DMS153 treated with DMSO at 0.1 percent for 48 hours (cell line): ENCODE results near the gene PIK3C2G.
A peak's percentile ranks its signal among the peaks of the same experiment; 100 is the strongest.
"Not testable (repeated sequence)": the region's sequence is repeated elsewhere in the genome, so short reads cannot be mapped to it uniquely, and the experiment has no call there.

ENCODE experiments used
- DNase-seq: peaks from one replicate; lab custom pipeline; 2025; ENCODE audit not compliant: unreplicated experiment; lab: John Stamatoyannopoulos, UW

Gene PIK3C2G

GRCh38 chr12:18461758-18462157 is 200.4 kb downstream of the PIK3C2G start:
- DNase-seq, result no peak

DNA sequence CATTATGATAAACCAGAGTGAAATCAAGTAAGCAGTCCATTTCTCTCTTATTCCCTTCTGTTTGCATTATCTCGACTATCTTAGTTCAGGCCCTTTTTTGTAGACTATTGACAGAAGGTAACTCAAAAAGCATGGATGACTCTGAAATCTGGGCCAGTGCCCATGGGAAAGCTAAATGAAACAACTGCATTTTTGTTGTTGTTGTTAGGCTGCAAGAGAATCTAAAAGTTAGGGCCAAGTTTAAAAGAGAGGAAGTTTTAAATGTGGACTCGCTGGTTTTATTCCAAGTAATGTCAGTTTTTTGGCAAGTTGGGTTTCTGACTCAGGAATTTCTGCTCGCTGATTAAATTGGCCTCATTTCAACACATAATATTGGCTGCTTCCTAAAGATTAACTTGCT is 201.1 kb downstream of the PIK3C2G start:
- DNase-seq, result no peak

DNA sequence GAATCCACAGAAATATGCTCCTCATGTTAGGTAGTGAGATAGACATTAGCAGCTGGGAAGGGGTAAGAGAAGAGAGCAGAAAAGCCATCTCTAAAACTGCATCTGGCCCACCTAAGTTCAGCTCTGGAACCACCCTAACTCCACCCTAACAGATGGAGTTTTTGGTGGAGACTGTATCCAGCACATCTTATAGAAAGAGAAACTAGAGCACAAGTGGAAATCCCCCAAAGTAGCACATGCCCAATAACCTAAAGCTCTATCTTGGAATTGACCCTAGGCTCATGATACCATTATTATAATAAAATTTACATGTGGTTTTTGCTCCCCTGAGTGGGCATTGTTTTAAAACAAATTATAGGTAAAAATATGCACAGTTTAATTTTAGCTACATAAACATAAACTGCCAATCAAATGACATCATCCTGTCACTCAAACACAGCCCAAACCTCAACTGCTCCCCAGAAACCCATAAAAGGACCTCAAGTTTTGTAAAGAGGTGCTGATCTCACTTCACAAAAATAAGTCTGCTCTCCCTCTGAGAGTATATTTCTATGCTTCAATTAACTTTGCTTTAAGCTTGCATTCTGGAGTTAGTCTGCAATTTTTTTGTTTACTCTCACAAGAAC is 206.4 kb downstream of the PIK3C2G start:
- no peak for DNase-seq

DNA sequence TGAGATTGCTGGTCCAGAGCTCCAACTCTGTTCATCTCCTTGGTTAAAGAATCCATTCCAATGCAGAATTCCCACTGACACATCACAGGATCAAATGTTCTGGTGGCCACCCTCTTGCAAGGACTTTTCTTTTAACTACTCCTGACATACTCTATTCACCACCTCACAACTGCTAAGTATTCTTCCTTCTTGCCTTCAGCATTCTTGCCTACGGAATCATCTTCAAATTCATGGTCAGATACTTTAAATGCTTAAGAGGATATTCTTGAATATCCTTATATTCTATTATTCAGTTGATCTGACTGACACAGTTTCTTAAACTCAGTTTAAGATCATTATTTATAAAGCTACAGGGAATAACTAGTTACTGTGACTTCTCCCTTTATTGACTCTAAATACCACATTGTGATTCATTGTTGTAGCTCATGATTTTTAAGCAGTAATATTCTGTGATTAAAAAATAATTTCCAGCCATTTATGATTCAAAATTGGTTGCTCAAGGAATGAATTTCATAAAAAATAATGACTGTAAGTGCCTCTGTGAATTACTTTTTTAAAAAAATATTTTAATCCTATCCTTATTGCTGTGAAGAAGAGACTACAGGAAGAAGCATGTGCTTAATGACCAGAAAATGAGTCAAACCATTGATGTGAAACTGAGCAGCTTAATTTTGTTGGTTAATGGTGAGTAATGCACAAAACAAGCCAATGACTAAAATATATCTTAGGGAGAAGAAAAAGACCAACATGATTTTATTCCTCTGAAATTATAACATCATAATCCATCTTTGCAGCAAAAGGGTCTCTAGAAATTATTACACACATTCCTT is 207.1 kb downstream of the PIK3C2G start:
- no peak for DNase-seq

DNA sequence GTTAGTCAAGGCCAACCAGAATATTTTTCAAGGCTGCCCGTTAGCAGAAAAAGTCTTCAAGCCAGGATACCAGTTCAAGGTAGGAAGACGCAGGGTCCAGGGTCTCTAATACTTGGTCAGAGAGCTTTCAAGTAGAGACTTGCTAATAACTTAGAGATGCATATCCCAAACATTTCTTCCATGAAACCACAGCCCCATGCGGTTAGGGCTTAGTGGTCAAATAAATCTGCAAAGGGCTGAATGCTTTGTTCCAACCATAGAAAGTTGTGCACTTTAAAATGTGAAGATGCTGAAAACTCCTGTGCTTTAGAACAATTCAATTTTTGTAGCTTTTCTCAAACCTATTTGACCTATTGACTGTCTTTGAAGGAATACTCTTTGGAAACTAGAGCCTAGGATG is 208.9 kb downstream of the PIK3C2G start:
- DNase-seq, result no peak

DNA sequence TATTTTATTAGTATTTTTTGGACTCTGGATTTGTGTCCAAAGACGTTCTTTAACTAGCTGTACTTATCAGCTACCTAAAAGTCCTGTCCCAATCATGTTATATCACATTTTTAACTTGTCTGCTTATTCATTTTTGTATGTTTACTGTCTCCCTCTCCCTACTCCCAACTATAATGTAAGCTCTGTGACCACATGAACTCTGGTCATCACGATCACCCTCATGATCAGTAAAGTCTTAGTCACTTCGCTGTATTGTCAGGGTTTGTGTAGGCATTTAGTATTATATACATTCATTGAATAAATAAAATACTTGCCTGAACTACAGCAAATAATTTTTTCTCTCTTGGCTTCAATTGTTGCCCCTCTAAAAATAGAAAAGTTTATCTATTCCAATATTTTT is 211.0 kb downstream of the PIK3C2G start:
- no peak for DNase-seq

DNA sequence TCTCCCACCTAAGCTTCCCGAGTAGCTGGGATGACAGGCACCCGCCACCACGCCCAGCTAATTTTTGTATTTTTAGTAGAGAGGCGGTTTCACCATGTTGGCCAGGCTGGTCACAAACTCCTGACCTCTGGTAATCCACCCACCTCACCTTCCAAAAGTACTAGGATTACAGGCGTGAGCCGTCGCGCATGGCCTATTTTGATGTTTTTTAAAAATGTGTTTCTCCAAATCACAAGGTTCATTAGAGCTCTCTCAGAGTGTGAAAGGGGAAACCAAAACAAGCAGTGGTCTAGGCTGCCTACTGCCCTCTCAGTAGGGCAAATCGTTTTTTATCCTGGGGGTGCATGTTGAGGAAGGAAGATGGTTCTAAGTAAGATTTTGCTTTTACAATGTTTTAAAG is 211.5 kb downstream of the PIK3C2G start:
- no peak for DNase-seq

- DNase-seq, result no peak
Measured at GRCh38 chr12:18476861-18477260, 215.5 kb downstream of the PIK3C2G start.

DNA sequence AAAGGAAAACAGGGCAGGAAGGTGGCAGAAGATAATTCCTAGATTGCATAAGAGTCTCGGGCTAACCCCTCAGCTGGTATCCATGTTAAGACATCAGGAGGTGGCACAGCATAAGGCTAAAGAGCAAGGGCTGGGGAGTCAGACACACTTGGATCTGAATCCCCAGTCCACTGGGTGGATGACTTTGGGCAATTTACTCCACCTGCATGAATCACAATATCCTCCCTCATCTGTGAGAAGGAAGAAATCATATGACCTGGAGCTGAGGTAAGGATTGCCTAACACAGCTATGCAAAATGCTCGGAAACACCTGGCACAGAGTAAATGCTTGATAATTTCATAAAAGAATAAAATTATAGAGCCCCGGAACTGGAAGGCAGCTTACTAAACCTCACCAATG is 217.9 kb downstream of the PIK3C2G start:
- no peak for DNase-seq

GRCh38 chr12:18482601-18483120 is 221.3 kb downstream of the PIK3C2G start:
- no peak for DNase-seq

DNA sequence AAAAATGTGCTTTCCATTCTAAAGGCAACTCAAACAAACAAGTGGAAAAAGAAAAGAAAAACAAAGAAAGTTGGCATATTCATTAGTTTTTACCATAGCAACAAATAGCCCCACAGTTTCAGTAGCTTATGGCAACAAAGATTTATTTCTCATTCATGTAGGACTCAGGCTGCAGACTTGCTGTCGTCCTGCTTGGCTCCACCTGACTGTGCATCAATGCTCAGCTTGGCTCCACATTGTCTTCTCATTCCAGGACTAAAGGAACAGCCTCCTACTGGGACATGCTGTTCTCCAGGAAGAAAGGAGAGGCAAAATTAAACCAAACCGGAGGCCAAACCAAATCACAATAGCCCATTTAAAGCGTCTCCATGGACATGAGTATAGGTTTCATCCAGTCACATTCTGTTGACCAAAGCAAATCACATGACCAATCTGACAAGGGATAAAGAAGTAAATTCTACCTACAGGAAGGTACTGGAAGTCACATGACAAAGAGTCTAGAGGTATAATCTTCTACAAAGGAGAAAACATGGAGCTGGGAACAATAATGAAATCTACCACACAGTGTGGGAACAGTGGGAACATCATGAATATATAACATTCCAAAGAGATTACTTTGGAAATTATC is 222.5 kb downstream of the PIK3C2G start:
- DNase-seq, result no peak

DNA sequence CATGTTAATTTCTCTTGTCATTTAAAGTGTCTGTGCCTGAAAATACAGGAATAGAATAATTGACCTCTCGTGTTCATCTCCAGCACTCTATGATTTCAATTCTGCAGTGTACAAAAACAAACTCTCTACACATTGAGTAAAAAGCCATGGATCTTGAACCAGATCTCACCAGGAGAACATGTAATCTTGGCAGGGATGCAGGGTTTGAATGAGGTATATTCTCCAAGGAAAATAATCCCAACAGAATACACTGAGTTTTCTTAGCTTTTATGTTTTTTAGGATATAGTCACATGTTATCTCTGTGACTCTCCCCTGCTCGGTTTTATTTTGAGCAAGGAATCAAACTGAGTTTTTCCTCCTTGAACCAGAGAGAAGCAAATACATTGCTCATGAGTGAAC is 224.7 kb downstream of the PIK3C2G start:
- DNase-seq, result no peak

- DNase-seq, result no peak
Measured at GRCh38 chr12:18487509-18487908, 226.2 kb downstream of the PIK3C2G start.

DNA sequence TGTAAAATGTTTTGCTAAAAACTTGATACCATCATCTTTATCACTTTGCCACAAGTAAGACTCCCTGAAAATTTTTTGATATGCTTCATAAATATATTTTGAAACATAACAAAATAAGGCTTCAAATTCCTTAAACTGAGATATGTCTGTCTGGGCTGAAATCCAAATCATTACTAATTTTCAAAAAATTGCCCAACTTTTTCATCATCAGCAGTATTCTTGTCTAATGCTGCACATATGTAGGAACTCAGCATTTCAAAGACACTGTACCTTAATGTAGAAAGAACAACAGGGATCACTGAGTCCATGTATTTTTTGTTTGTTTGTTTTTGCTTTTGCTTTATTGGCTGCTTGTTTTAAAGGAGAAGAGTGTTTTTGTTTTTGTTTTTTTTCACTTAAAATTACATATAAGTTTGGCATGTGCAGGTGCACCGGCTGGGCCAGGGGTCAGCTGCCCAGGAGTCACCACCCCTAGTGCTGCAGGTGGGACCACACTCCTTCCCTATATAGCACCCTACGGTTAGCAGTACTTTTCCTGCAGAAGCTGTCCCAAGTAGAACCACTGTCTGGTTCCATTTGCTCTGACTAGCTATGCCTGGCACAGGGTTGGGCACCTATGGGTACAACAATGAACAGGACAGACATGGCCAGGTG is 231.2 kb downstream of the PIK3C2G start:
- no peak for DNase-seq

- no peak for DNase-seq
Measured at GRCh38 chr12:18496156-18496555, 234.8 kb downstream of the PIK3C2G start.

DNA sequence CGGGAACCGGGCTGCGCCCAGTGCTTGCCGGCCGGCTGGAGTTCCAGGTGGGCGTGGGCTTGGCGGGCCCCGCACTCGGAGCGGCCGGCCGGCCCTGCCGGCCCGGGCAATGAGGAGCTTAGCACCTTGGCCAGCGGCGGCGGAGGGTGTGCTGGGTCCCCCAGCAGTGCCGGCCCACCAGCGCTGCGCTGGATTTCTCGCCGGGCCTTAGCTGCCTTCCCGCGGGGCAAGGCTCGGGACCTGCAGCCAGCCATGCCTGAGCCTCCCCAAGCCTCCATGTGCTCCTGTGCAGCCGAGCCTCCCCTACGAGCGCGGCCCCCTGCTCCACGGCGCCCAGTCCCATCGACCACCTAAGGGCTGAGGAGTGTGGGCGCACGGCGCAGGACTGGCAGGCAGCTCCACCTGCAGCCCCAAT is 238.8 kb downstream of the PIK3C2G start:
- not testable (repeated sequence) for DNase-seq

DNA sequence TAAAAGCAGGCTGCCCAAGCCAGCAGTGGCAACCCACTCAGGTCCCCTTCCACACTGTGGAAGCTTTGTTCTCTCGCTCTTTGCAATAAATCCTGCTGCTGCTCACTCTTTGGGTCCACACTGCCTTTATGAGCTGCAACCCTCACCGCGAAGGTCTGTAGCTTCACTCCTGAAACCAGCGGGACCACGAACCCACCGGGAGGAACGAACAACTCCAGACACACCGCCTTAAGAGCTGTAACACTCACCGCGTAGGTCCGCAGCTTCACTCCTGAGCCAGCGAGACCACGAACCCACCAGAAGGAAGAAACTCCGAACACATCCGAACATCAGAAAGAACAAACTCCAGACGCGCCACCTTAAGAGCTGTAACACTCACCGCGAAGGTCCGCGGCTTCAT is 239.4 kb downstream of the PIK3C2G start:
- not testable (repeated sequence) for DNase-seq

GRCh38 chr12:18502422-18502968 is 241.2 kb downstream of the PIK3C2G start:
- peak; percentile 14 for DNase-seq

GRCh38 chr12:18521461-18521860 is 260.1 kb downstream of the PIK3C2G start:
- no peak for DNase-seq

GRCh38 chr12:18522806-18523205 is 261.5 kb downstream of the PIK3C2G start:
- DNase-seq, result no peak

DNA sequence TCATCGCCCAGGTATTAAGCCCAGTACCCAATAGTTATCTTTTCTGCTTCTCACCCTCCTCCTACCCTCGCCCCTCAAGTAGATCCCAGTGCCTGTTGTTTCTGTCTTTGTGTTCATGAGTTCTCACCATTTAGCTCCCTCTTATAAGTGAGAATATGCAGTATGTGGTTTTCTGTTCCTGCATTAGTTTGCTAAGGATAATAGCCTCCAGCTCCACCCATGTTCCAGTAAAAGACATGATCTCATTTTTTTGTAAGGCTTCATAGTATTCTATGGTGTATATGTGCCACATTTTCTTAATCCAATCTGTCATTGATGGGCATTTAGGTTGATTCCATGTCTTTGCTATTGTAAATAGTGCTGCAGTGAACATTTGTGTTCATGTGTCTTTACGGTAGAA is 281.2 kb downstream of the PIK3C2G start:
- DNase-seq, result not testable (repeated sequence)
